Motor neuron (in vitro differentiated cells): Measurements from ENCODE around the gene HIP1R. TPM values are rescaled to one million over a fixed set of nuclear protein-coding genes. Genes with fewer than 3 reads are reported as not detected.

ENCODE experiments used
- ATAC-seq, 8 experiments: fragments of 200-7000 bp; cut with Tn5 transposase; replicated peaks in 6 of 8; 2 replicates each; pipeline ENCODE4 v1.8.0; 2021; ENCODE audit warnings: mild to moderate bottlenecking in 8 of 8, moderate library complexity in 8 of 8
- H3K27ac ChIP-seq, 2 donors: fragments of 250-450 bp; sonication (Bioruptor Pico); 2 replicates each; pipeline ENCODE4 v1.9.0; 2021; ENCODE audit warnings: antibody characterized with exemption in 2 of 2, mild to moderate bottlenecking in 2 of 2, moderate library complexity in 1 of 2
- H3K4me1 ChIP-seq, 2 donors: fragments of 250-450 bp; sonication (Bioruptor Pico); replicated peaks in 1 of 2; 2 replicates each; pipeline ENCODE4 v1.6.1; 2021; ENCODE audit warnings: antibody characterized with exemption in 2 of 2, mild to moderate bottlenecking in 2 of 2, moderate library complexity in 1 of 2
- H3K4me3 ChIP-seq, 5 donors: fragments of 250-450 bp; sonication (Bioruptor Pico); 2 replicates each; pipeline ENCODE4 v1.9.0; 2021; ENCODE audit warnings: antibody characterized with exemption in 5 of 5, mild to moderate bottlenecking in 5 of 5, moderate library complexity in 4 of 5
- WGBS, 10 experiments: fragments of 450-650 bp; shearing (Covaris generic); methylation state at CpG; one replicate each; pipeline ENCODE4 v1.0.0; 2022; 5-methylcytosine and 5-hydroxymethylcytosine counted together
- in situ Hi-C, 9 experiments: fragments of 400-800 bp; cut with MboI; loops; one replicate each; pipeline ENCODE4 v1.15.0; 2021; ENCODE audit warnings: low sequenced_read_pairs in 9 of 9, low pct_unique_long_range_greater_than_20kb in 2 of 9; ENCODE audit not compliant: unreplicated experiment in 9 of 9
- total RNA-seq, 8 experiments: library from RNA; unstranded; fragments of 300-600 nt; gene quantifications; 2 replicates each; pipeline versions ENCODE4 v1.2.3 to v1.2.4, GENCODE V29; 2022

HIP1R gene
- total RNA-seq, 8 experiments from 2014 or later: 7.6 to 84.1 (median 46.5) TPM

GRCh38 chr12:122867691-122868461, 32.6 kb downstream of the HIP1R start:
- Histone ChIP-seq H3K4me3 (no peak overlapping the region), H3K27ac (no peak overlapping the region), H3K4me1 (peaks cover 23 to 32% of the 10 kb centered on the region in 2 donors)
- in situ Hi-C loops: loop anchor here in 5 of 9 experiments (25.0 kb wide), 2 partner anchors 94 to 369 kb away; partner anchors contain the start of genes ABCB9 (in 4 of the 5), MPHOSPH9 (in 1 of the 5) and MTRFR (in 1 of the 5)
- whole genome bisulfite sequencing, 10 experiments: 34 to 100% (median 89%) methylated on average over 1 to 5 of the region's 33 CpGs; no CpG with 5 or more reads in 5 of the 10 experiments
- peak in 5 of 8 experiments; percentile 8 to 57 (median 25) for ATAC-seq

GRCh38 chr12:122868471-122869177, 33.4 kb downstream of the HIP1R start:
- Histone ChIP-seq H3K27ac (no peak overlapping the region), H3K4me3 (no peak overlapping the region), H3K4me1 (peaks cover 31% of the 10 kb centered on the region in 2 donors)
- ATAC-seq: no peak
- in situ Hi-C loops: loop anchor here in 5 of 9 experiments (25.0 kb wide), 2 partner anchors 94 to 369 kb away; partner anchors contain the start of genes ABCB9 (in 4 of the 5), MPHOSPH9 (in 1 of the 5) and MTRFR (in 1 of the 5)
- 85 to 100% (median 100%) methylated on average over 1 to 8 of the region's 13 CpGs; no CpG with 5 or more reads in 5 of the 10 experiments for WGBS, 10 experiments

GRCh38 chr12:122869207-122869973, 34.1 kb downstream of the HIP1R start:
- ATAC-seq: no peak
- H3K4me1 ChIP-seq: peaks cover 37 to 38% of the 10 kb centered on the region in 2 donors

GRCh38 chr12:122870163-122870842, 35.0 kb downstream of the HIP1R start:
- WGBS, 10 experiments: 64 to 100% (median 92%) methylated on average over 1 to 7 of the region's 11 CpGs; no CpG with 5 or more reads in 1 of the 10 experiments
- no peak overlapping the region for H3K4me3 ChIP-seq
- H3K4me1 ChIP-seq: peaks cover 40 to 43% of the 10 kb centered on the region in 2 donors
- in situ Hi-C loops: loop anchor here in 5 of 9 experiments (25.0 kb wide), 2 partner anchors 92 to 367 kb away; partner anchors contain the start of genes ABCB9 (in 4 of the 5), MPHOSPH9 (in 1 of the 5) and MTRFR (in 1 of the 5)
- H3K27ac ChIP-seq: no peak overlapping the region
- no peak for ATAC-seq

More at GRCh38 chr12:122869207-122869973, 34.1 kb downstream of the HIP1R start:
- in situ Hi-C loops: loop anchor here in 5 of 9 experiments (25.0 kb wide), 2 partner anchors 93 to 368 kb away; partner anchors contain the start of genes ABCB9 (in 4 of the 5), MPHOSPH9 (in 1 of the 5) and MTRFR (in 1 of the 5)
- Histone ChIP-seq H3K4me3 (no peak overlapping the region), H3K27ac (no peak overlapping the region)
- WGBS, 10 experiments: 80 to 100% (median 96%) methylated on average over 1 to 6 of the region's 8 CpGs; no CpG with 5 or more reads in 1 of the 10 experiments

- 12 to 80% (median 44%) methylated on average over 1 to 10 of the region's 15 CpGs; no CpG with 5 or more reads in 1 of the 10 experiments for WGBS, 10 experiments
- peak in 4 of 8 experiments; percentile 1 to 60 (median 29) for ATAC-seq
- Histone ChIP-seq H3K27ac (peak overlapping the region; percentile 78 to 86), H3K4me3 (peak overlapping the region in 2 of 5 donors; percentile 7 to 9), H3K4me1 (peaks cover 48 to 51% of the 10 kb centered on the region in 2 donors)
- in situ Hi-C loops: loop anchor here in 5 of 9 experiments (25.0 kb wide), 2 partner anchors 91 to 366 kb away; partner anchors contain the start of genes ABCB9 (in 4 of the 5), MPHOSPH9 (in 1 of the 5) and MTRFR (in 1 of the 5)
Observed at GRCh38 chr12:122870867-122871664, 35.8 kb downstream of the HIP1R start.

- peak overlapping the region; percentile 78 to 86 for H3K27ac ChIP-seq
- WGBS, 10 experiments: 0 to 51% (median 18%) methylated on average over 1 to 19 of the region's 23 CpGs
- in situ Hi-C loops: loop anchor here in 5 of 9 experiments (25.0 kb wide), 2 partner anchors 90 to 365 kb away; partner anchors contain the start of genes ABCB9 (in 4 of the 5), MPHOSPH9 (in 1 of the 5) and MTRFR (in 1 of the 5)
Observed at GRCh38 chr12:122871851-122872780, 36.9 kb downstream of the HIP1R start.

GRCh38 chr12:122872815-122873361, 37.6 kb downstream of the HIP1R start:
- Histone ChIP-seq H3K4me1 (peaks cover 48 to 56% of the 10 kb centered on the region in 2 donors), H3K27ac (peak overlapping the region; percentile 78 to 86), H3K4me3 (no peak overlapping the region)
- peak in 1 of 8 experiments; percentile 2 for ATAC-seq
- 0 to 100% (median 69%) methylated on average over 1 to 12 of the region's 12 CpGs; no CpG with 5 or more reads in 2 of the 10 experiments for WGBS, 10 experiments
- in situ Hi-C loops: loop anchor here in 5 of 9 experiments (25.0 kb wide), 2 partner anchors 89 to 364 kb away; partner anchors contain the start of genes ABCB9 (in 4 of the 5), MPHOSPH9 (in 1 of the 5) and MTRFR (in 1 of the 5)

More at GRCh38 chr12:122871851-122872780, 36.9 kb downstream of the HIP1R start:
- Histone ChIP-seq H3K4me3 (peak overlapping the region in 4 of 5 donors; percentile 6 to 11 (median 8)), H3K4me1 (peaks cover 48 to 56% of the 10 kb centered on the region in 2 donors)
- peak; percentile 35 to 84 (median 72) for ATAC-seq

GRCh38 chr12:122873540-122873939, 38.3 kb downstream of the HIP1R start:
- Histone ChIP-seq H3K4me3 (no peak overlapping the region), H3K4me1 (peaks cover 48 to 56% of the 10 kb centered on the region in 2 donors), H3K27ac (no peak overlapping the region)
- ATAC-seq: no peak
- in situ Hi-C loops: loop anchor here in 5 of 9 experiments (25.0 kb wide), 2 partner anchors 89 to 364 kb away; partner anchors contain the start of genes ABCB9 (in 4 of the 5), MPHOSPH9 (in 1 of the 5) and MTRFR (in 1 of the 5)
- WGBS, 10 experiments: 35 to 100% (median 80%) methylated on average over 1 to 4 of the region's 4 CpGs; no CpG with 5 or more reads in 3 of the 10 experiments

- ATAC-seq: peak in 3 of 8 experiments; percentile 15 to 68 (median 27)
- H3K4me3 ChIP-seq: no peak overlapping the region
- H3K27ac ChIP-seq: peak overlapping the region in 1 of 2 donors; percentile 6
- peaks cover 48 to 56% of the 10 kb centered on the region in 2 donors for H3K4me1 ChIP-seq
- WGBS, 10 experiments: 38 to 100% (median 86%) methylated on average over 1 to 7 of the region's 12 CpGs; no CpG with 5 or more reads in 3 of the 10 experiments
- in situ Hi-C loops: loop anchor here in 5 of 9 experiments (25.0 kb wide), 2 partner anchors 88 to 363 kb away; partner anchors contain the start of genes ABCB9 (in 4 of the 5), MPHOSPH9 (in 1 of the 5) and MTRFR (in 1 of the 5)
Observed at GRCh38 chr12:122874081-122874480, 38.8 kb downstream of the HIP1R start.
